Gastrocnemius medialis (tissue), 4 donors: ENCODE measurements around the gene TDRD7. TPM values are rescaled to one million over a fixed set of nuclear protein-coding genes. Genes with fewer than 3 reads are reported as not detected.
"Not testable (repeated sequence)": the region's sequence is repeated elsewhere in the genome, so short reads cannot be mapped to it uniquely, and the experiment has no call there.

Source experiments
- ATAC-seq, 2 donors: fragments of 150-250 bp; one replicate each; pipeline ENCODE4 v1.9.1; 2016
- DNase-seq, 2 donors: peaks; one replicate each; pipeline ENCODE4 v3.0.0-alpha.2; 2019
- H3K27ac ChIP-seq, 4 donors: fragments of 200-600 bp; sonication (generic); 1 replicate in 1 of 4; 2 replicates in 3 of 4; pipeline ENCODE4 v1.5.1; 2016 to 2018; ENCODE audit warnings: mild to moderate bottlenecking in 2 of 4, moderate library complexity in 1 of 4
- H3K27me3 ChIP-seq, 3 donors: fragments of 200-600 bp; sonication (generic) in 2 of 3; 1 replicate in 1 of 3; 2 replicates in 2 of 3; pipeline versions ENCODE4 v1.5.1 to v1.6.0; 2016 to 2019; ENCODE audit warnings: mild to moderate bottlenecking in 1 of 3, moderate library complexity in 1 of 3
- H3K36me3 ChIP-seq, 2 donors: fragments of 200-600 bp; sonication (generic) in 1 of 2; one replicate each; pipeline ENCODE4 v1.5.1; 2017 to 2018
- H3K4me1 ChIP-seq, 2 donors: fragments of 200-600 bp; sonication (generic) in 1 of 2; one replicate each; pipeline ENCODE4 v1.5.1; 2016 to 2017; ENCODE audit warnings: mild to moderate bottlenecking in 2 of 2
- H3K4me3 ChIP-seq, 4 donors: fragments of 200-600 bp; sonication (generic) in 3 of 4; 1 replicate in 1 of 4; 2 replicates in 3 of 4; pipeline ENCODE4 v1.5.1; 2016 to 2019; ENCODE audit warnings: mild to moderate bottlenecking in 2 of 4
- H3K9me3 ChIP-seq, 3 donors: fragments of 200-600 bp; sonication (generic) in 2 of 3; 1 replicate in 1 of 3; 2 replicates in 2 of 3; pipeline ENCODE4 v1.5.1; 2016 to 2019
- POLR2A ChIP-seq, 2 donors: fragments of 450-650 bp; IDR thresholded peaks; one replicate each; pipeline ENCODE4 v1.6.1; 2017; ENCODE audit warnings: antibody characterized with exemption in 2 of 2, mild to moderate bottlenecking in 2 of 2, moderate library complexity in 2 of 2
- in situ Hi-C, 4 donors: fragments of 200-750 bp; cut with MboI; loops; one replicate each; pipeline versions ENCODE4 v1.15.0 to v1.8.0; 2017; ENCODE audit warnings: low sequenced_read_pairs in 4 of 4
- intact Hi-C: fragments of 100-400 bp; cut with DNase I; formaldehyde crosslinking; loops from one replicate; pipeline ENCODE4 v1.15.1; 2023; ENCODE audit warnings: low total_unique reads
- total RNA-seq, 4 donors: library from RNA; depleted of rRNA; stranded (reverse); fragments of >200 nt; gene quantifications; one replicate each; pipeline versions ENCODE4 v1.1.0 to v1.2.3, GENCODE V29; 2016
- TF ChIP-seq, protein P1 (sequence below), 5 experiments: fragments of 450-650 bp in 3 of 5; fragments of 200-600 bp in 2 of 5; sonication (generic) in 2 of 5; IDR thresholded peaks in 4 of 5; conservative IDR thresholded peaks in 1 of 5; 1 replicate in 4 of 5; 2 replicates in 1 of 5; pipeline ENCODE4 v1.5.1; 2016 to 2019; ENCODE audit warnings: antibody characterized with exemption in 5 of 5, mild to moderate bottlenecking in 3 of 5, moderate library complexity in 3 of 5

TDRD7 gene
- total RNA-seq, 4 donors from 2014 or later = 2.9 to 5.7 (median 3.5) TPM

DNA sequence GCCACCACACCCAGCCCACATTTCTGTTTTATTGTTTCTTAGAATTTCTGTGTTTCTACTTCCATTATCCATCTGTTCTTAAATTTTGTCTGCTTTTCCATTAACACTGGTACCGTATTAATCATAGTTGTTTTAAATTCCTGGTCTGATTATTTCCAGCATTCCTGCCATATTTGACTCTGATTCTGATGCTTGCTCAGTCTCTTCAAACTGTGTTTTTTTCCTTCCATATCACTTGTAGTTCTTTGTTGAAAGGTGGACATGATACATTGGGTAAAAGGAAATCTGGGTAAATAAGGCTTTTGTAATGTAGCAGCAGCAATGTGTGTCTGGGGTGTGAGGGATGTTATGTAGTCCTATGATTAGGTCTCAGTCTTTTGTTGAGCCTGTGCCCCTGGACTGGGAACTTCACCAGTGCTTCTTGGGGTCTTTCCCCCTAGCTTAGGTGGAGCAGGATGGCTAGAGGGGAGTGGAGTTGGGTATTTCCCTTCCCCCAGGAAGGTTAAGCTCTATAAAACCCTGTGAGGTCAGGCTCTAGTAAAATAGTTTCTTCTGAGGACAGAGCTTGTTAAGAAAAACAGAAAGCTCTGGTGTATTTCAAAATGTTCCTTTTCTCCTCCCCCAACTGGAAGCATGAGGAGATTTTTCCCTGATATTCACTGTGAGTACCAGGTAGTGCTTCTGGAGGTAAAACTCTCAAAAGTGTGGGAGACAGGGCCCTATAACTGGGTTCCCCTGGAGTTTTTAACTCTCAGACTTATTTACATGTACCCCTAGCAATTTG lies 79.5 kb downstream of the TDRD7 start:
- Histone ChIP-seq H3K27me3 (no peaks in the 10 kb centered on the region), H3K9me3 (no peaks in the 10 kb centered on the region), H3K27ac (no peak overlapping the region), H3K4me3 (no peak overlapping the region), H3K4me1 (no peaks in the 10 kb centered on the region), H3K36me3 (peaks cover 0 to 4% of the 10 kb centered on the region in 2 donors)
- TF ChIP-seq POLR2A (IDR thresholded peaks at IDR 0.05) = no peak
- TF ChIP-seq, protein P1, sequence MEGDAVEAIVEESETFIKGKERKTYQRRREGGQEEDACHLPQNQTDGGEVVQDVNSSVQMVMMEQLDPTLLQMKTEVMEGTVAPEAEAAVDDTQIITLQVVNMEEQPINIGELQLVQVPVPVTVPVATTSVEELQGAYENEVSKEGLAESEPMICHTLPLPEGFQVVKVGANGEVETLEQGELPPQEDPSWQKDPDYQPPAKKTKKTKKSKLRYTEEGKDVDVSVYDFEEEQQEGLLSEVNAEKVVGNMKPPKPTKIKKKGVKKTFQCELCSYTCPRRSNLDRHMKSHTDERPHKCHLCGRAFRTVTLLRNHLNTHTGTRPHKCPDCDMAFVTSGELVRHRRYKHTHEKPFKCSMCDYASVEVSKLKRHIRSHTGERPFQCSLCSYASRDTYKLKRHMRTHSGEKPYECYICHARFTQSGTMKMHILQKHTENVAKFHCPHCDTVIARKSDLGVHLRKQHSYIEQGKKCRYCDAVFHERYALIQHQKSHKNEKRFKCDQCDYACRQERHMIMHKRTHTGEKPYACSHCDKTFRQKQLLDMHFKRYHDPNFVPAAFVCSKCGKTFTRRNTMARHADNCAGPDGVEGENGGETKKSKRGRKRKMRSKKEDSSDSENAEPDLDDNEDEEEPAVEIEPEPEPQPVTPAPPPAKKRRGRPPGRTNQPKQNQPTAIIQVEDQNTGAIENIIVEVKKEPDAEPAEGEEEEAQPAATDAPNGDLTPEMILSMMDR (IDR thresholded peaks at IDR 0.05 in 4 of 5, conservative IDR thresholded peaks at IDR 0.05 in 1 of 5) = no peak
- intact Hi-C loops = no loop called here
- in situ Hi-C loops = no loop called here
- DNase-seq = no peak
- ATAC-seq = no peak

GRCh38 chr9:97497558-97498375 lies 85.9 kb downstream of the TDRD7 start:
- H3K27me3 ChIP-seq, H3K9me3 ChIP-seq, H3K4me3 ChIP-seq, H3K36me3 ChIP-seq, in situ Hi-C loops, H3K27ac ChIP-seq, intact Hi-C loops, ATAC-seq, DNase-seq, H3K4me1 ChIP-seq: not testable (repeated sequence)

- H3K36me3 ChIP-seq, ATAC-seq, intact Hi-C loops, H3K27me3 ChIP-seq, in situ Hi-C loops, DNase-seq, H3K4me3 ChIP-seq, H3K27ac ChIP-seq, H3K9me3 ChIP-seq: not testable (repeated sequence)
- peaks cover 13 to 19% of the 10 kb centered on the region in 2 donors for H3K4me1 ChIP-seq
Measured at GRCh38 chr9:97498846-97499245, 87.0 kb downstream of the TDRD7 start.

DNA sequence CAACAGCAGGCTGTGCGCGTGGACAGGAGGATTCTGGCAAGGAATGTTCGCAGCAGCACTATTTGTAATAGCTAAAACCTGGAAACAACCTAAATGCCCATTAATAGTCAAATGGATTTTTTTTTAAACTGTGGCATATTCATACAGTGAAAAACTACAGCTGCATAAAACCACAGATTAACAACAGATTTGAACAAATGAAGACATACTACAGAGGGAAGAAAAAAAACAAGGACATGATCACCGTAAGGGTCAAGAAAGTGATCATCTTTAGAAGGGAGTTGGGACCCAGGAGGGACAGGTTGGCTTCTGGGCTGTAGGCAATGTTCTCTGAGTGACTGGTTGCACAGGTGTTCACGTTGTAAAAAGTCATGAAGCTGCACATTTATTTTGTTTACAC lies 88.4 kb downstream of the TDRD7 start:
- no peaks in the 10 kb centered on the region for H3K9me3 ChIP-seq
- intact Hi-C loops = loop anchor here (2.0 to 5.0 kb wide), 3 partner anchors 37 to 99 kb away; no protein-coding TSS in a partner anchor
- no peak overlapping the region for H3K4me3 ChIP-seq
- no peak for TF ChIP-seq POLR2A (IDR thresholded peaks at IDR 0.05)
- TF ChIP-seq, protein P1 (IDR thresholded peaks at IDR 0.05 in 4 of 5, conservative IDR thresholded peaks at IDR 0.05 in 1 of 5) = no peak
- H3K36me3 ChIP-seq = no peaks in the 10 kb centered on the region
- ATAC-seq (no peak), DNase-seq (no peak)
- H3K27me3 ChIP-seq = no peaks in the 10 kb centered on the region
- peaks cover 25 to 33% of the 10 kb centered on the region in 2 donors for H3K4me1 ChIP-seq
- peak overlapping the region in 1 of 4 donors; percentile 31 for H3K27ac ChIP-seq
- in situ Hi-C loops = loop anchor here in 1 of 4 donors (10.0 kb wide), 1 partner anchor 95 kb away; no protein-coding TSS in a partner anchor

- Histone ChIP-seq H3K4me1 (peaks cover 29 to 37% of the 10 kb centered on the region in 2 donors), H3K27ac (peak overlapping the region; percentile 73 to 98 (median 92))
- in situ Hi-C loops = loop anchor here in 1 of 4 donors (10.0 kb wide), 1 partner anchor 94 kb away; no protein-coding TSS in a partner anchor
Measured at GRCh38 chr9:97500765-97501176, 88.9 kb downstream of the TDRD7 start.

More at GRCh38 chr9:97500765-97501176, 88.9 kb downstream of the TDRD7 start:
- Histone ChIP-seq H3K4me3 (peak overlapping the region; percentile 52 to 79 (median 58)), H3K27me3 (no peaks in the 10 kb centered on the region), H3K36me3 (no peaks in the 10 kb centered on the region), H3K9me3 (no peaks in the 10 kb centered on the region)
- no peak for DNase-seq
- intact Hi-C loops = loop anchor here (1.0 to 5.0 kb wide), 5 partner anchors 32 to 115 kb away; no protein-coding TSS in a partner anchor
- no peak for TF ChIP-seq POLR2A (IDR thresholded peaks at IDR 0.05)
- TF ChIP-seq, protein P1 (IDR thresholded peaks at IDR 0.05 in 4 of 5, conservative IDR thresholded peaks at IDR 0.05 in 1 of 5) = no peak
- no peak for ATAC-seq
